Measurements from ENCODE around the gene NRXN3.

DNA sequence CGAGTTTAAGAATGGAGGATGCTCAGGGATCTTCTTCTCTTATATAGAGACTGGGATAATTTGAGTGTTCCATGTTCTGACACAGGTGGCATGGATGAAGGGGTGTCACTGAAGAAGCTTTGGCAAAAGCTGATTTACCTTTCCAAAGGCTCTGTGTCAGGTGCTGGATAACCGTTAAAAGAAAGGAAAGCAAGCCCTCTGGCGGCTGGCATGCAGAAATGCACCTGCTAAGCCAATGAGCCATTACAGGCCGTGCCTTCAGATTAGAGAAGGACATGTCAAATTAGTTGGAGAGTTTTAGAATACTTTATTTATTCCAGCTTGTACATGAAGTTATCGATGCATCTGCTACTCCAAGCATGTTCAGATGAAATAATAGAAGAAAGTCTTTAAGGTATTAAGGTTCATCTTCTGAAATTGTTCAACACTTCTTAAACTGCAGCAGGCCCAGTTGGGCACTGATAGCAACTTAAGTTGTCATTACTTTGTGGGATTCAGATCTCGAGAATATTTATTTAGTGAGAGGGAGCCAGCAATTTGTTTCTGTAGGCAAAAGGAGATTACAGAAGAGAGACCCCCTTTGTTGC lies 678.2 kb downstream of the NRXN3 start:
- TF ChIP-seq, protein P1, sequence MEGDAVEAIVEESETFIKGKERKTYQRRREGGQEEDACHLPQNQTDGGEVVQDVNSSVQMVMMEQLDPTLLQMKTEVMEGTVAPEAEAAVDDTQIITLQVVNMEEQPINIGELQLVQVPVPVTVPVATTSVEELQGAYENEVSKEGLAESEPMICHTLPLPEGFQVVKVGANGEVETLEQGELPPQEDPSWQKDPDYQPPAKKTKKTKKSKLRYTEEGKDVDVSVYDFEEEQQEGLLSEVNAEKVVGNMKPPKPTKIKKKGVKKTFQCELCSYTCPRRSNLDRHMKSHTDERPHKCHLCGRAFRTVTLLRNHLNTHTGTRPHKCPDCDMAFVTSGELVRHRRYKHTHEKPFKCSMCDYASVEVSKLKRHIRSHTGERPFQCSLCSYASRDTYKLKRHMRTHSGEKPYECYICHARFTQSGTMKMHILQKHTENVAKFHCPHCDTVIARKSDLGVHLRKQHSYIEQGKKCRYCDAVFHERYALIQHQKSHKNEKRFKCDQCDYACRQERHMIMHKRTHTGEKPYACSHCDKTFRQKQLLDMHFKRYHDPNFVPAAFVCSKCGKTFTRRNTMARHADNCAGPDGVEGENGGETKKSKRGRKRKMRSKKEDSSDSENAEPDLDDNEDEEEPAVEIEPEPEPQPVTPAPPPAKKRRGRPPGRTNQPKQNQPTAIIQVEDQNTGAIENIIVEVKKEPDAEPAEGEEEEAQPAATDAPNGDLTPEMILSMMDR (conservative IDR thresholded peaks at IDR 0.05 in 1 of 2, IDR thresholded peaks at IDR 0.05 in 1 of 2; ENCODE audit: extremely low read depth in 1 of 2, insufficient read depth in 1 of 2, low read depth in 1 of 2, low read length in 2 of 2) = peak; percentile 95 to 99
- no peak for TF ChIP-seq EZH2 (IDR thresholded peaks at IDR 0.05; ENCODE audit: borderline replicate concordance, low read length)

Data from mammary epithelial cell (primary cell).